Measurements from ENCODE around the gene ZNF827. TPM values are rescaled to one million over a fixed set of nuclear protein-coding genes. Genes with fewer than 3 reads are reported as not detected.
A peak's percentile ranks its signal among the peaks of the same experiment; 100 is the strongest.

Gene ZNF827
- total RNA-seq, 4 donors from 2014 or later, result 23.9 to 52.3 (median 29.3) TPM

DNA sequence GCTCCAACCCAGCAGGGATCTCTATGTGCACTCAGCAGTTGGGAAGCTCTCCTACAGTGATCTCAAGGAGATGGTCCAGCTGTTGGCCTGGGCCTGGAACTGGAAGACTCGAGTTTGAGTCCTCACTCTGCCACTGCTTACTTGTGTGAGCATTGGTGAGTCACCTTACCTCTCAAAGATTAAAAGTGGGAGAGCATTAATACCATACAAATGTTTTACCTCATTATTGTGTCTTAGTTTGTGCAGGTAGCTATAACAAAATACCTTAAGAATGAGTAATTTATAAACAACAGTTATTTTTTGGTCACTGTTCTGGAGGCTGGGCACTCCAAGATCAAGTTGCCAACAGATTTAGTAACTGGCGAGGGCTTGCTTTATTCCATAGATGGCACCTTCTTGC lies 21.4 kb upstream of the ZNF827 start:
- no peak for DNase-seq
- 86 to 89% methylated on average over 2 of the region's 2 CpGs for WGBS, 2 donors
- no peaks in the 10 kb centered on the region for H3K36me3 ChIP-seq
- intact Hi-C loops (cut with DNase I), result no loop called here
- no peak for TF ChIP-seq POLR2A (IDR thresholded peaks at IDR 0.05)
- TF ChIP-seq, protein P1, sequence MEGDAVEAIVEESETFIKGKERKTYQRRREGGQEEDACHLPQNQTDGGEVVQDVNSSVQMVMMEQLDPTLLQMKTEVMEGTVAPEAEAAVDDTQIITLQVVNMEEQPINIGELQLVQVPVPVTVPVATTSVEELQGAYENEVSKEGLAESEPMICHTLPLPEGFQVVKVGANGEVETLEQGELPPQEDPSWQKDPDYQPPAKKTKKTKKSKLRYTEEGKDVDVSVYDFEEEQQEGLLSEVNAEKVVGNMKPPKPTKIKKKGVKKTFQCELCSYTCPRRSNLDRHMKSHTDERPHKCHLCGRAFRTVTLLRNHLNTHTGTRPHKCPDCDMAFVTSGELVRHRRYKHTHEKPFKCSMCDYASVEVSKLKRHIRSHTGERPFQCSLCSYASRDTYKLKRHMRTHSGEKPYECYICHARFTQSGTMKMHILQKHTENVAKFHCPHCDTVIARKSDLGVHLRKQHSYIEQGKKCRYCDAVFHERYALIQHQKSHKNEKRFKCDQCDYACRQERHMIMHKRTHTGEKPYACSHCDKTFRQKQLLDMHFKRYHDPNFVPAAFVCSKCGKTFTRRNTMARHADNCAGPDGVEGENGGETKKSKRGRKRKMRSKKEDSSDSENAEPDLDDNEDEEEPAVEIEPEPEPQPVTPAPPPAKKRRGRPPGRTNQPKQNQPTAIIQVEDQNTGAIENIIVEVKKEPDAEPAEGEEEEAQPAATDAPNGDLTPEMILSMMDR (IDR thresholded peaks at IDR 0.05), result no peak
- H3K4me3 ChIP-seq (replicated peaks in 1 of 3), result no peak overlapping the region
- H3K27me3 ChIP-seq, result no peaks in the 10 kb centered on the region
- H3K4me1 ChIP-seq, result no peaks in the 10 kb centered on the region
- H3K27ac ChIP-seq, result no peak overlapping the region
- no peaks in the 10 kb centered on the region for H3K9me3 ChIP-seq

DNA sequence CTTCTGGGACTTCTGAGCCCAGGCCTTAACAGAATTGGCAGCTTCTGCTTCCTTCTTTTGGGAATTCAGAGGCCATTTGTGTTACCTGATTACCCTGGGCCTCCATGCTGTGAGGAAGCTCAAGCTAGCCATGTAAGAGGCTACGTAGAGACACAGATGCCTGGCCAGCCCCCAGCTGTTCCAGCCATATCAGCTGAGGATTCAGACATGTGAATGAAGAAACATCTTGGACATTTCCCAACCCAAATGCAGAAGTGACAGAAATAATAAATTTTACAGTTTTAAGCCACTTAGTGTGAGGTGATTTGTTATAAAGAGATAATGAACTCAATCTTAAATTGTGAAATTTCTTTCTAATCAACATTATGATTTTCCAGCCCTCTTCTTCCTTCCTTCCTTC lies 18.7 kb upstream of the ZNF827 start:
- intact Hi-C loops (cut with DNase I), result no loop called here
- no peak overlapping the region for H3K27ac ChIP-seq
- WGBS, 2 donors, result 95% methylated on average over 1 of the region's 1 CpG

DNA sequence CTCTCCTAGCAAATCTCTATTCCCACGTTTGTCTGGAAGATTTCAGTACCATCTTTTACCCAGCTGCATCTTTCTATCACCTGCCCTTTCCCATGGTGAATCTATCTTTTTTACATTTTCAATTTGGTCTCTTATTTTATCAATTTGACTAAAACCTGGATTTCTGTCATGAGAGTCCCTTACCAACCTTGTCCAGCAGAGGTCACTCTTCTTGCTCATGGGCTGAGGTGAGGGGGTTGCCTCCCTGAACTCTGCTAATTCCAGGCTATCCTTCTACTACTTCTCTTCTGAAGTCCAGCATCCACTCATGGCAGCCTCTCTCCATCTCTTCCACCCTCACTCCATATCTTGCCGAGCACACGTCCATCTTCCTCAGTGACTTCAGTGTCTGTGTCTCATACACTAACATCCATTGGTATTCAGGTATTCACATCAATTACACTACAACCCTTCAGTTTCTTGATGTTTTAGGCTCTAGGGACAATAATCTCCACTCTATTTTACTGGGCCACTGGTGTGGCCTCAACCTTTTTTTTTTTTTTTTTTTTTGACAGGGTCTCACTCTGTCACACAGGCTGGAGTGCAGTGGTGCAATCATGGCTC lies 17.8 kb upstream of the ZNF827 start:
- intact Hi-C loops (cut with DNase I), result no loop called here

More for the DNA sequence above, 18.7 kb upstream of the ZNF827 start:
- no peaks in the 10 kb centered on the region for H3K4me1 ChIP-seq
- no peaks in the 10 kb centered on the region for H3K27me3 ChIP-seq
- no peak overlapping the region for H3K4me3 ChIP-seq (replicated peaks in 1 of 3)
- no peaks in the 10 kb centered on the region for H3K9me3 ChIP-seq
- no peaks in the 10 kb centered on the region for H3K36me3 ChIP-seq
- TF ChIP-seq POLR2A (IDR thresholded peaks at IDR 0.05), result no peak
- TF ChIP-seq, protein P1 (IDR thresholded peaks at IDR 0.05), result no peak
- no peak for DNase-seq

DNA sequence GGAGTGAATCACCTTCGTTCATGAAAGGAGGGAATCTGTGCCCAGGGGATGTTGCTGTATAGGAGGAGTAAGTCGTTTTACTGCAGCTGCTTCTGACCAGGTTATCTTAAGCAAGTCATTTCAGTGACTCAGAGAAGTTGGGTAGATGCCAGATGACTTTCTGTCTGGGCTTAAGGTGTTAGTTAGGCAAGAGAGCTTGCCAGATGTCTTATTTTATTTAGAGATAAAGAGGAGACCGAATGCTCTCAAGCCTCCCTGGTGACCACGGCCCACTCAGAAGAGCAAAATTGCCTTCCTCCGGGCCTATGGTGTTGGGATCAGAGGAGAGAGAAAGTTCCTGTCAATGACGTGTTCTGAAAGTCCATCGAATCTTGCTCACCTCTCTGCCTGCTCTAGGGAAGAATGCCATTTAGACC lies 16.3 kb upstream of the ZNF827 start:
- Histone ChIP-seq H3K9me3 (no peaks in the 10 kb centered on the region), H3K27ac (no peak overlapping the region), H3K36me3 (no peaks in the 10 kb centered on the region), H3K27me3 (no peaks in the 10 kb centered on the region), H3K4me1 (no peaks in the 10 kb centered on the region), H3K4me3 (replicated peaks in 1 of 3) (no peak overlapping the region)
- no peak for DNase-seq
- intact Hi-C loops (cut with DNase I), result no loop called here
- 74 to 88% methylated on average over 7 of the region's 7 CpGs for WGBS, 2 donors
- TF ChIP-seq, protein P1 (IDR thresholded peaks at IDR 0.05), result no peak
- TF ChIP-seq POLR2A (IDR thresholded peaks at IDR 0.05), result no peak

More for the DNA sequence above, 17.8 kb upstream of the ZNF827 start:
- 43 to 44% methylated on average over 3 of the region's 3 CpGs for WGBS, 2 donors
- no peaks in the 10 kb centered on the region for H3K9me3 ChIP-seq
- DNase-seq, result peak; percentile 20 to 29
- no peaks in the 10 kb centered on the region for H3K4me1 ChIP-seq
- no peaks in the 10 kb centered on the region for H3K27me3 ChIP-seq
- no peak overlapping the region for H3K4me3 ChIP-seq (replicated peaks in 1 of 3)
- no peaks in the 10 kb centered on the region for H3K36me3 ChIP-seq
- H3K27ac ChIP-seq, result no peak overlapping the region
- TF ChIP-seq, protein P1 (IDR thresholded peaks at IDR 0.05), result peak; percentile 44 to 80 (median 52)
- TF ChIP-seq POLR2A (IDR thresholded peaks at IDR 0.05), result no peak

DNA sequence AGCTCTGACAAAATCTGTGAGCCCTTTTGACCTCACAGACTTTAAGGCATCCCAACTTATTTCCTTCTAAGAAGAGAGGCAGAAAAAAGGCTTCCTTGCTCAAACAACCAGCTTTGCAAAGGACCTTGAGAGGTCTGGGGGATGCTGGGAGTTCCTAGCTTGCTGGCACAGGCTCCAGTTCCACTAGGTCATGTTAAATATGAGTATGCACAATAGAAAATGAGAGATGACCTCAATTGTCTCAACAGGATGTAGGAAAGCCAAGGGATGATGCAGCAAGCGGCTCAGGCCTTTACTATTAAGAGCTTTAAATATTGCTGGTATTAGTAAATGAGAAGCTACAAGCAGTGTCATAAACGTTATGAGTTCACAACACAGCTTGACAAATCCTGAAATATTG lies 13.3 kb upstream of the ZNF827 start:
- WGBS, 2 donors, result 69 to 70% methylated on average over 2 of the region's 2 CpGs
- TF ChIP-seq POLR2A (IDR thresholded peaks at IDR 0.05), result no peak
- TF ChIP-seq, protein P1 (IDR thresholded peaks at IDR 0.05), result no peak
- no peak for DNase-seq
- H3K27ac ChIP-seq, result no peak overlapping the region
- no peaks in the 10 kb centered on the region for H3K36me3 ChIP-seq
- H3K9me3 ChIP-seq, result no peaks in the 10 kb centered on the region
- H3K4me3 ChIP-seq (replicated peaks in 1 of 3), result no peak overlapping the region
- intact Hi-C loops (cut with DNase I), result no loop called here
- no peaks in the 10 kb centered on the region for H3K4me1 ChIP-seq
- no peaks in the 10 kb centered on the region for H3K27me3 ChIP-seq

All from thyroid gland (tissue), 4 donors.